Common myeloid progenitor, CD34-positive (primary cell): ENCODE data around the gene PIK3CG.
"Not testable (repeated sequence)": the region's sequence is repeated elsewhere in the genome, so short reads cannot be mapped to it uniquely, and the experiment has no call there.

Experiments
- CTCF ChIA-PET: fragments of 350-600 bp; sonication (Branson Sonifier 250); formaldehyde crosslinking; loops from one replicate; lab custom pipeline; 2021; ENCODE audit warnings: antibody characterized with exemption; lab: Charles Lee
- POLR2A ChIA-PET: fragments of 350-600 bp; sonication (Branson Sonifier 250); formaldehyde crosslinking; loops from one replicate; lab custom pipeline; 2021; ENCODE audit warnings: antibody characterized with exemption; lab: Charles Lee
- DNase-seq, 3 donors: peaks; one replicate each; pipeline versions ENCODE4 v3.0.0 to v3.0.0-alpha.2; 2013
- H3K27ac ChIP-seq, 2 experiments: 1 replicate in 1 of 2; 2 replicates in 1 of 2; pipeline ENCODE4 v1.7.0; 2013; ENCODE audit warnings: inconsistent platforms in 2 of 2, low read length in 2 of 2, mild to moderate bottlenecking in 2 of 2, low read depth in 1 of 2, moderate library complexity in 1 of 2; ENCODE audit not compliant: severe bottlenecking in 2 of 2, insufficient read depth in 1 of 2, poor library complexity in 1 of 2
- H3K27me3 ChIP-seq, 5 experiments: replicated peaks in 2 of 5; 1 replicate in 3 of 5; 2 replicates in 2 of 5; pipeline versions ENCODE4 v1.6.1 to v1.7.0; 2013; ENCODE audit warnings: low read length in 4 of 5, mild to moderate bottlenecking in 2 of 5, moderate library complexity in 2 of 5, inconsistent platforms in 1 of 5; ENCODE audit not compliant: insufficient read depth in 5 of 5, control insufficient read depth in 4 of 5
- H3K36me3 ChIP-seq, 4 experiments: 1 replicate in 2 of 4; 2 replicates in 2 of 4; pipeline versions ENCODE4 v1.6.1 to v1.7.0; 2013; ENCODE audit warnings: low read length in 3 of 4, control low read depth in 1 of 4, mild to moderate bottlenecking in 1 of 4; ENCODE audit not compliant: control insufficient read depth in 4 of 4, insufficient read depth in 4 of 4
- H3K4me1 ChIP-seq, 4 experiments: 1 replicate in 3 of 4; 2 replicates in 1 of 4; pipeline versions ENCODE4 v1.6.1 to v1.7.1; 2013; ENCODE audit warnings: low read length in 3 of 4, mild to moderate bottlenecking in 3 of 4, control low read depth in 1 of 4, inconsistent platforms in 1 of 4, moderate library complexity in 1 of 4; ENCODE audit not compliant: control insufficient read depth in 4 of 4, insufficient read depth in 4 of 4; ENCODE audit errors: control extremely low read depth in 1 of 4
- H3K4me3 ChIP-seq, 7 experiments: 1 replicate in 4 of 7; 2 replicates in 3 of 7; pipeline versions ENCODE4 v1.5.1 to v1.7.0; 2013; ENCODE audit warnings: mild to moderate bottlenecking in 7 of 7, low read length in 6 of 7, moderate library complexity in 6 of 7, inconsistent platforms in 2 of 7, low read depth in 2 of 7, control low read depth in 1 of 7; ENCODE audit not compliant: insufficient read depth in 4 of 7, control insufficient read depth in 1 of 7; ENCODE audit errors: extremely low read depth in 1 of 7
- H3K9me3 ChIP-seq, 5 experiments: 1 replicate in 4 of 5; 2 replicates in 1 of 5; pipeline versions ENCODE4 v1.6.1 to v1.7.1; 2013; ENCODE audit warnings: low read length in 4 of 5, mild to moderate bottlenecking in 2 of 5, inconsistent platforms in 1 of 5, low read depth in 1 of 5, moderate library complexity in 1 of 5; ENCODE audit not compliant: control insufficient read depth in 4 of 5, insufficient read depth in 2 of 5; ENCODE audit errors: control extremely low read depth in 1 of 5
- WGBS: methylation state at CpG from one replicate; pipeline ENCODE4 v1.1.5; 2013; ENCODE audit not compliant: insufficient coverage; 5-methylcytosine and 5-hydroxymethylcytosine counted together

Gene PIK3CG

GRCh38 chr7:106924468-106924867 is 59.4 kb downstream of the PIK3CG start:
- H3K27ac ChIP-seq, H3K9me3 ChIP-seq, H3K27me3 ChIP-seq, DNase-seq, CTCF ChIA-PET, POLR2A ChIA-PET, H3K4me1 ChIP-seq, H3K4me3 ChIP-seq, H3K36me3 ChIP-seq: not testable (repeated sequence)
- WGBS: no CpG with 5 or more reads among the region's 2 CpGs

GRCh38 chr7:106926892-106927291 is 61.8 kb downstream of the PIK3CG start:
- POLR2A ChIA-PET: no interaction called here
- CTCF ChIA-PET: interaction anchor here (1.1 kb wide), 1 partner anchor 21 kb away, joined by 4 read pairs; no protein-coding TSS in a partner anchor
- no peaks in the 10 kb centered on the region for H3K9me3 ChIP-seq
- no peak for DNase-seq
- H3K27me3 ChIP-seq: no peaks in the 10 kb centered on the region
- no peaks in the 10 kb centered on the region for H3K36me3 ChIP-seq
- H3K4me1 ChIP-seq: no peaks in the 10 kb centered on the region
- no peak overlapping the region for H3K27ac ChIP-seq
- H3K4me3 ChIP-seq: no peak overlapping the region
- WGBS: 86% methylated on average over 3 of the region's 4 CpGs

- DNase-seq: no peak
- POLR2A ChIA-PET: no interaction called here
- WGBS: 69% methylated on average over 2 of the region's 2 CpGs
- no peak overlapping the region for H3K4me3 ChIP-seq
- H3K27ac ChIP-seq: no peak overlapping the region
- no peaks in the 10 kb centered on the region for H3K36me3 ChIP-seq
- H3K27me3 ChIP-seq: no peaks in the 10 kb centered on the region
- CTCF ChIA-PET: interaction anchor here (1.2 to 1.5 kb wide), 2 partner anchors 18 to 211 kb away, joined by 3 to 9 read pairs; no protein-coding TSS in a partner anchor
- H3K9me3 ChIP-seq: no peaks in the 10 kb centered on the region
- no peaks in the 10 kb centered on the region for H3K4me1 ChIP-seq
These were observed 62.5 kb downstream of the PIK3CG start for GRCh38 chr7:106927536-106927935.

GRCh38 chr7:106929616-106930015 is 64.5 kb downstream of the PIK3CG start:
- H3K4me3 ChIP-seq, H3K27ac ChIP-seq, CTCF ChIA-PET, POLR2A ChIA-PET, DNase-seq, H3K27me3 ChIP-seq, H3K4me1 ChIP-seq, H3K9me3 ChIP-seq, H3K36me3 ChIP-seq: not testable (repeated sequence)
- WGBS: no CpG with 5 or more reads among the region's 2 CpGs

GRCh38 chr7:106936236-106936635 is 71.2 kb downstream of the PIK3CG start:
- Histone ChIP-seq H3K36me3 (no peaks in the 10 kb centered on the region), H3K4me3 (no peak overlapping the region), H3K27me3 (no peaks in the 10 kb centered on the region), H3K4me1 (no peaks in the 10 kb centered on the region), H3K9me3 (no peaks in the 10 kb centered on the region), H3K27ac (no peak overlapping the region)
- no peak for DNase-seq
- ChIA-PET POLR2A (no interaction called here), CTCF (interaction anchor here (1.3 kb wide), 1 partner anchor 11 kb away, joined by 3 read pairs; no protein-coding TSS in a partner anchor)
- WGBS: 93% methylated on average over 4 of the region's 6 CpGs

- CTCF ChIA-PET: interaction anchor here (1.5 to 2.8 kb wide), 2 partner anchors 9 to 213 kb away, joined by 5 to 16 read pairs; no protein-coding TSS in a partner anchor
- WGBS: no CpG with 5 or more reads among the region's 7 CpGs
- H3K36me3 ChIP-seq, H3K27ac ChIP-seq, POLR2A ChIA-PET, H3K9me3 ChIP-seq, DNase-seq, H3K4me1 ChIP-seq, H3K27me3 ChIP-seq, H3K4me3 ChIP-seq: not testable (repeated sequence)
These were observed 73.0 kb downstream of the PIK3CG start for GRCh38 chr7:106938122-106938521.

- Histone ChIP-seq H3K4me3 (no peak overlapping the region), H3K4me1 (no peaks in the 10 kb centered on the region), H3K9me3 (no peaks in the 10 kb centered on the region), H3K27ac (no peak overlapping the region), H3K27me3 (no peaks in the 10 kb centered on the region), H3K36me3 (no peaks in the 10 kb centered on the region)
- ChIA-PET POLR2A (no interaction called here), CTCF (interaction anchor here (1.2 to 2.8 kb wide), 3 partner anchors 8 to 212 kb away, joined by 3 to 16 read pairs (median 5); no protein-coding TSS in a partner anchor)
- WGBS: no CpG with 5 or more reads among the region's 5 CpGs
- DNase-seq: no peak
These were observed 73.7 kb downstream of the PIK3CG start for GRCh38 chr7:106938803-106939202.
